T-helper 2 cell treated with Interferon-gamma antibody and Interleukin-4, amounts not matched to agents 5 μg/mL and 100 μg/mL, for 36 hours (primary cell): ENCODE measurements around the gene TMEM181.
A peak's percentile ranks its signal among the peaks of the same experiment; 100 is the strongest.
"Not testable (repeated sequence)": the region's sequence is repeated elsewhere in the genome, so short reads cannot be mapped to it uniquely, and the experiment has no call there.

Experiments used
- DNase-seq: peaks from one replicate; pipeline ENCODE4 v3.0.0; 2021; ENCODE audit warnings: low spot score
- H3K27ac Mint-ChIP-seq: one replicate; pipeline ENCODE4 v1.8.0; 2021; ENCODE audit warnings: mild to moderate bottlenecking, mixed read lengths
- H3K27me3 Mint-ChIP-seq: one replicate; pipeline ENCODE4 v1.8.0; 2021; ENCODE audit warnings: low read depth, mixed read lengths
- H3K36me3 Mint-ChIP-seq: one replicate; pipeline ENCODE4 v1.8.0; 2021; ENCODE audit warnings: low read depth, mixed read lengths
- H3K4me1 Mint-ChIP-seq: one replicate; pipeline ENCODE4 v1.8.0; 2021; ENCODE audit warnings: low read depth, mixed read lengths
- H3K4me3 Mint-ChIP-seq: one replicate; pipeline ENCODE4 v1.8.0; 2022; ENCODE audit warnings: mild to moderate bottlenecking, moderate library complexity, mixed read lengths
- H3K9me3 Mint-ChIP-seq: one replicate; pipeline ENCODE4 v1.8.0; 2021; ENCODE audit warnings: mixed read lengths

Gene TMEM181

GRCh38 chr6:158674342-158675131 lies 114.6 kb downstream of the TMEM181 start:
- no peaks in the 10 kb centered on the region for H3K9me3 Mint-ChIP-seq
- no peaks in the 10 kb centered on the region for H3K27me3 Mint-ChIP-seq
- H3K4me3 Mint-ChIP-seq: no peak overlapping the region
- peaks cover 56% of the 10 kb centered on the region for H3K36me3 Mint-ChIP-seq
- H3K27ac Mint-ChIP-seq: no peak overlapping the region
- no peak for DNase-seq
- peaks cover 1% of the 10 kb centered on the region for H3K4me1 Mint-ChIP-seq

- not testable (repeated sequence) for H3K4me1 Mint-ChIP-seq, H3K27ac Mint-ChIP-seq, H3K27me3 Mint-ChIP-seq, H3K9me3 Mint-ChIP-seq, H3K4me3 Mint-ChIP-seq, DNase-seq
- peaks cover 63% of the 10 kb centered on the region for H3K36me3 Mint-ChIP-seq
These were observed 117.2 kb downstream of the TMEM181 start for GRCh38 chr6:158677094-158677493.

- no peak for DNase-seq
- Mint-ChIP-seq H3K27me3 (no peaks in the 10 kb centered on the region), H3K9me3 (no peaks in the 10 kb centered on the region), H3K4me1 (no peaks in the 10 kb centered on the region), H3K27ac (peak overlapping the region; percentile 31), H3K36me3 (peaks cover 65% of the 10 kb centered on the region), H3K4me3 (no peak overlapping the region)
These were observed 118.2 kb downstream of the TMEM181 start for GRCh38 chr6:158677906-158678578.

GRCh38 chr6:158680015-158680414 lies 120.1 kb downstream of the TMEM181 start:
- H3K36me3 Mint-ChIP-seq: peaks cover 68% of the 10 kb centered on the region
- no peaks in the 10 kb centered on the region for H3K27me3 Mint-ChIP-seq
- peaks cover 9% of the 10 kb centered on the region for H3K4me1 Mint-ChIP-seq

GRCh38 chr6:158680481-158680880 lies 120.6 kb downstream of the TMEM181 start:
- Mint-ChIP-seq H3K4me1 (peaks cover 9% of the 10 kb centered on the region), H3K4me3 (no peak overlapping the region), H3K36me3 (peaks cover 65% of the 10 kb centered on the region), H3K27me3 (no peaks in the 10 kb centered on the region), H3K27ac (no peak overlapping the region), H3K9me3 (no peaks in the 10 kb centered on the region)
- no peak for DNase-seq

More at GRCh38 chr6:158680015-158680414, 120.1 kb downstream of the TMEM181 start:
- Mint-ChIP-seq H3K9me3 (no peaks in the 10 kb centered on the region), H3K27ac (no peak overlapping the region), H3K4me3 (no peak overlapping the region)
- DNase-seq: no peak

- peak overlapping the region; percentile 24 for H3K27ac Mint-ChIP-seq
- peaks cover 41% of the 10 kb centered on the region for H3K4me1 Mint-ChIP-seq
- H3K9me3 Mint-ChIP-seq: no peaks in the 10 kb centered on the region
- H3K36me3 Mint-ChIP-seq: peaks cover 62% of the 10 kb centered on the region
- H3K4me3 Mint-ChIP-seq: no peak overlapping the region
- no peak for DNase-seq
- no peaks in the 10 kb centered on the region for H3K27me3 Mint-ChIP-seq
These were observed 124.4 kb downstream of the TMEM181 start for GRCh38 chr6:158684311-158684710.

- Mint-ChIP-seq H3K9me3 (no peaks in the 10 kb centered on the region), H3K36me3 (peaks cover 63% of the 10 kb centered on the region), H3K27me3 (no peaks in the 10 kb centered on the region), H3K27ac (peak overlapping the region; percentile 45), H3K4me3 (no peak overlapping the region), H3K4me1 (peaks cover 42% of the 10 kb centered on the region)
- DNase-seq: no peak
These were observed 124.9 kb downstream of the TMEM181 start for GRCh38 chr6:158684745-158685324.
